Breast epithelium (tissue), 3 donors: ENCODE data around the gene ROBO3.

ENCODE experiments used
- POLR2A ChIP-seq: fragments of 450-650 bp; IDR thresholded peaks from one replicate; pipeline ENCODE4 v1.6.1; 2016; ENCODE audit warnings: antibody characterized with exemption, mild to moderate bottlenecking, moderate library complexity
- POLR2AphosphoS5 ChIP-seq, 3 donors: sonication (generic); formaldehyde crosslinking; IDR thresholded peaks; one replicate each; pipeline ENCODE4 v1.6.1; 2017; ENCODE audit warnings: antibody characterized with exemption in 3 of 3
- TF ChIP-seq, protein P1 (sequence below), 3 donors: fragments of 450-650 bp; IDR thresholded peaks; one replicate each; pipeline ENCODE4 v1.5.1; 2016 to 2017; ENCODE audit warnings: antibody characterized with exemption in 3 of 3, mild to moderate bottlenecking in 3 of 3, moderate library complexity in 3 of 3

GRCh38 chr11:124918950-124919349, 53.7 kb downstream of the ROBO3 start, which contains the start of gene HEPN1:
- TF ChIP-seq POLR2AphosphoS5 (IDR thresholded peaks at IDR 0.05) (no peak), POLR2A (no peak)
- TF ChIP-seq, protein P1, sequence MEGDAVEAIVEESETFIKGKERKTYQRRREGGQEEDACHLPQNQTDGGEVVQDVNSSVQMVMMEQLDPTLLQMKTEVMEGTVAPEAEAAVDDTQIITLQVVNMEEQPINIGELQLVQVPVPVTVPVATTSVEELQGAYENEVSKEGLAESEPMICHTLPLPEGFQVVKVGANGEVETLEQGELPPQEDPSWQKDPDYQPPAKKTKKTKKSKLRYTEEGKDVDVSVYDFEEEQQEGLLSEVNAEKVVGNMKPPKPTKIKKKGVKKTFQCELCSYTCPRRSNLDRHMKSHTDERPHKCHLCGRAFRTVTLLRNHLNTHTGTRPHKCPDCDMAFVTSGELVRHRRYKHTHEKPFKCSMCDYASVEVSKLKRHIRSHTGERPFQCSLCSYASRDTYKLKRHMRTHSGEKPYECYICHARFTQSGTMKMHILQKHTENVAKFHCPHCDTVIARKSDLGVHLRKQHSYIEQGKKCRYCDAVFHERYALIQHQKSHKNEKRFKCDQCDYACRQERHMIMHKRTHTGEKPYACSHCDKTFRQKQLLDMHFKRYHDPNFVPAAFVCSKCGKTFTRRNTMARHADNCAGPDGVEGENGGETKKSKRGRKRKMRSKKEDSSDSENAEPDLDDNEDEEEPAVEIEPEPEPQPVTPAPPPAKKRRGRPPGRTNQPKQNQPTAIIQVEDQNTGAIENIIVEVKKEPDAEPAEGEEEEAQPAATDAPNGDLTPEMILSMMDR (IDR thresholded peaks at IDR 0.05) = no peak
